ENCODE data around the gene PTTG1IP2.

- TF ChIP-seq, protein P1, sequence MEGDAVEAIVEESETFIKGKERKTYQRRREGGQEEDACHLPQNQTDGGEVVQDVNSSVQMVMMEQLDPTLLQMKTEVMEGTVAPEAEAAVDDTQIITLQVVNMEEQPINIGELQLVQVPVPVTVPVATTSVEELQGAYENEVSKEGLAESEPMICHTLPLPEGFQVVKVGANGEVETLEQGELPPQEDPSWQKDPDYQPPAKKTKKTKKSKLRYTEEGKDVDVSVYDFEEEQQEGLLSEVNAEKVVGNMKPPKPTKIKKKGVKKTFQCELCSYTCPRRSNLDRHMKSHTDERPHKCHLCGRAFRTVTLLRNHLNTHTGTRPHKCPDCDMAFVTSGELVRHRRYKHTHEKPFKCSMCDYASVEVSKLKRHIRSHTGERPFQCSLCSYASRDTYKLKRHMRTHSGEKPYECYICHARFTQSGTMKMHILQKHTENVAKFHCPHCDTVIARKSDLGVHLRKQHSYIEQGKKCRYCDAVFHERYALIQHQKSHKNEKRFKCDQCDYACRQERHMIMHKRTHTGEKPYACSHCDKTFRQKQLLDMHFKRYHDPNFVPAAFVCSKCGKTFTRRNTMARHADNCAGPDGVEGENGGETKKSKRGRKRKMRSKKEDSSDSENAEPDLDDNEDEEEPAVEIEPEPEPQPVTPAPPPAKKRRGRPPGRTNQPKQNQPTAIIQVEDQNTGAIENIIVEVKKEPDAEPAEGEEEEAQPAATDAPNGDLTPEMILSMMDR (conservative IDR thresholded peaks at IDR 0.05; ENCODE audit: low read depth in 2 of 2) = no peak
- TF ChIP-seq, protein P2, sequence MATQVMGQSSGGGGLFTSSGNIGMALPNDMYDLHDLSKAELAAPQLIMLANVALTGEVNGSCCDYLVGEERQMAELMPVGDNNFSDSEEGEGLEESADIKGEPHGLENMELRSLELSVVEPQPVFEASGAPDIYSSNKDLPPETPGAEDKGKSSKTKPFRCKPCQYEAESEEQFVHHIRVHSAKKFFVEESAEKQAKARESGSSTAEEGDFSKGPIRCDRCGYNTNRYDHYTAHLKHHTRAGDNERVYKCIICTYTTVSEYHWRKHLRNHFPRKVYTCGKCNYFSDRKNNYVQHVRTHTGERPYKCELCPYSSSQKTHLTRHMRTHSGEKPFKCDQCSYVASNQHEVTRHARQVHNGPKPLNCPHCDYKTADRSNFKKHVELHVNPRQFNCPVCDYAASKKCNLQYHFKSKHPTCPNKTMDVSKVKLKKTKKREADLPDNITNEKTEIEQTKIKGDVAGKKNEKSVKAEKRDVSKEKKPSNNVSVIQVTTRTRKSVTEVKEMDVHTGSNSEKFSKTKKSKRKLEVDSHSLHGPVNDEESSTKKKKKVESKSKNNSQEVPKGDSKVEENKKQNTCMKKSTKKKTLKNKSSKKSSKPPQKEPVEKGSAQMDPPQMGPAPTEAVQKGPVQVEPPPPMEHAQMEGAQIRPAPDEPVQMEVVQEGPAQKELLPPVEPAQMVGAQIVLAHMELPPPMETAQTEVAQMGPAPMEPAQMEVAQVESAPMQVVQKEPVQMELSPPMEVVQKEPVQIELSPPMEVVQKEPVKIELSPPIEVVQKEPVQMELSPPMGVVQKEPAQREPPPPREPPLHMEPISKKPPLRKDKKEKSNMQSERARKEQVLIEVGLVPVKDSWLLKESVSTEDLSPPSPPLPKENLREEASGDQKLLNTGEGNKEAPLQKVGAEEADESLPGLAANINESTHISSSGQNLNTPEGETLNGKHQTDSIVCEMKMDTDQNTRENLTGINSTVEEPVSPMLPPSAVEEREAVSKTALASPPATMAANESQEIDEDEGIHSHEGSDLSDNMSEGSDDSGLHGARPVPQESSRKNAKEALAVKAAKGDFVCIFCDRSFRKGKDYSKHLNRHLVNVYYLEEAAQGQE (IDR thresholded peaks at IDR 0.05; ENCODE audit: unreplicated experiment) = no peak
- TF ChIP-seq ZNF331 (CRISPR knock-in tag; IDR thresholded peaks at IDR 0.05; ENCODE audit: low read depth) (no peak), POLR2AphosphoS5 (IDR thresholded peaks at IDR 0.05; ENCODE audit: low read depth) (no peak), EZH2phosphoT487 (IDR thresholded peaks at IDR 0.05; ENCODE audit: unreplicated experiment) (no peak)
These were observed 33.9 kb downstream of the PTTG1IP2 start for GRCh38 chr7:90503367-90503766.

All from GM23338 (cell line).